CD14-positive monocyte (primary cell): ENCODE measurements around the gene PLPP7. TPM values are rescaled to one million over a fixed set of nuclear protein-coding genes. Genes with fewer than 3 reads are reported as not detected.
A peak's percentile ranks its signal among the peaks of the same experiment; 100 is the strongest.

Experiments
- DNase-seq, 3 donors: peaks; one replicate each; pipeline ENCODE4 v3.0.0-alpha.2; 2011 to 2022
- H2AFZ ChIP-seq: 2 replicates; pipeline ENCODE4 v1.6.0; 2012; ENCODE audit warnings: mild to moderate bottlenecking, low read depth, low read length, inconsistent platforms; ENCODE audit not compliant: insufficient read depth, poor library complexity, severe bottlenecking
- H3K27ac ChIP-seq, 2 donors: 1 replicate in 1 of 2; 2 replicates in 1 of 2; pipeline ENCODE4 v1.5.1; 2012 to 2013; ENCODE audit warnings: low read length in 2 of 2, control low read depth in 1 of 2, inconsistent platforms in 1 of 2, low read depth in 1 of 2, mild to moderate bottlenecking in 1 of 2
- H3K27me3 ChIP-seq, 2 donors: one replicate each; pipeline versions ENCODE4 v1.6.0 to v1.6.1; 2011 to 2013; ENCODE audit warnings: low read length in 2 of 2; ENCODE audit not compliant: control insufficient read depth in 2 of 2, insufficient read depth in 2 of 2
- H3K36me3 ChIP-seq, 2 donors: replicated peaks in 1 of 2; 1 replicate in 1 of 2; 2 replicates in 1 of 2; pipeline versions ENCODE4 v1.5.1 to v1.6.1; 2012 to 2013; ENCODE audit warnings: low read length in 2 of 2, control low read depth in 1 of 2, inconsistent platforms in 1 of 2, mild to moderate bottlenecking in 1 of 2; ENCODE audit not compliant: insufficient read depth in 2 of 2, control insufficient read depth in 1 of 2
- H3K4me1 ChIP-seq, 2 donors: 1 replicate in 1 of 2; 2 replicates in 1 of 2; pipeline versions ENCODE4 v1.5.1 to v1.6.1; 2012 to 2013; ENCODE audit warnings: low read length in 2 of 2, control low read depth in 1 of 2, inconsistent platforms in 1 of 2, mild to moderate bottlenecking in 1 of 2, moderate library complexity in 1 of 2; ENCODE audit not compliant: insufficient read depth in 2 of 2, control insufficient read depth in 1 of 2
- H3K4me2 ChIP-seq: replicated peaks from 2 replicates; pipeline ENCODE3; 2012; ENCODE audit warnings: low read length, moderate library complexity, mild to moderate bottlenecking; ENCODE audit not compliant: poor library complexity, severe bottlenecking; ENCODE audit errors: extremely low read depth
- H3K4me3 ChIP-seq, 3 experiments: fragments of 200-600 bp in 1 of 3; sonication (generic) in 1 of 3; replicated peaks in 1 of 3; 1 replicate in 2 of 3; 2 replicates in 1 of 3; pipeline ENCODE4 v1.5.1; 2011 to 2013; ENCODE audit warnings: low read length in 3 of 3, mild to moderate bottlenecking in 3 of 3, control low read depth in 2 of 3, low read depth in 2 of 3, inconsistent platforms in 1 of 3, moderate library complexity in 1 of 3
- H3K79me2 ChIP-seq: 2 replicates; pipeline ENCODE4 v1.6.0; 2012; ENCODE audit warnings: mild to moderate bottlenecking, control low read depth, inconsistent platforms, low read length, moderate library complexity; ENCODE audit not compliant: insufficient read depth
- H3K9ac ChIP-seq: 2 replicates; pipeline ENCODE4 v1.6.0; 2017; ENCODE audit warnings: low read length, mild to moderate bottlenecking; ENCODE audit not compliant: insufficient read depth, poor library complexity, severe bottlenecking
- H3K9me3 ChIP-seq, 2 donors: replicated peaks in 1 of 2; 1 replicate in 1 of 2; 2 replicates in 1 of 2; pipeline versions ENCODE4 v1.5.1 to v1.6.1; 2012 to 2013; ENCODE audit warnings: low read length in 2 of 2, control low read depth in 1 of 2; ENCODE audit not compliant: control insufficient read depth in 1 of 2, insufficient read depth in 1 of 2
- H4K20me1 ChIP-seq: 2 replicates; pipeline ENCODE4 v1.6.0; 2012; ENCODE audit warnings: mild to moderate bottlenecking, low read length, control low read depth, moderate library complexity; ENCODE audit not compliant: insufficient read depth
- H3K27ac Mint-ChIP-seq, 7 donors: one replicate each; pipeline ENCODE4 v1.8.0; 2020; ENCODE audit warnings: mild to moderate bottlenecking in 7 of 7, mixed read lengths in 7 of 7, moderate library complexity in 6 of 7, inconsistent platforms in 2 of 7
- H3K27me3 Mint-ChIP-seq, 3 donors: one replicate each; pipeline ENCODE4 v1.8.0; 2021 to 2022; ENCODE audit warnings: low read depth in 3 of 3, mild to moderate bottlenecking in 3 of 3, mixed read lengths in 3 of 3, moderate library complexity in 3 of 3, inconsistent platforms in 1 of 3
- H3K36me3 Mint-ChIP-seq, 2 donors: one replicate each; pipeline ENCODE4 v1.8.0; 2020; ENCODE audit warnings: mixed read lengths in 2 of 2, inconsistent platforms in 1 of 2, mild to moderate bottlenecking in 1 of 2
- H3K4me1 Mint-ChIP-seq: one replicate; pipeline ENCODE4 v1.8.0; 2020; ENCODE audit warnings: mild to moderate bottlenecking, mixed read lengths
- H3K4me3 Mint-ChIP-seq, 2 donors: one replicate each; pipeline ENCODE4 v1.8.0; 2020; ENCODE audit warnings: mild to moderate bottlenecking in 2 of 2, mixed read lengths in 2 of 2, moderate library complexity in 1 of 2
- H3K9me3 Mint-ChIP-seq, 7 donors: one replicate each; pipeline ENCODE4 v1.8.0; 2020 to 2022; ENCODE audit warnings: mixed read lengths in 7 of 7, mild to moderate bottlenecking in 6 of 7, moderate library complexity in 6 of 7, inconsistent platforms in 2 of 7
- CTCF ChIP-seq: fragments of 200-600 bp; IDR thresholded peaks from one replicate; pipeline ENCODE4 v1.8.0; 2022; ENCODE audit warnings: antibody characterized with exemption, mild to moderate bottlenecking
- WGBS: methylation state at CpG from one replicate; pipeline ENCODE4 v1.1.5; 2013; ENCODE audit warnings: missing lambda C conversion rate; ENCODE audit not compliant: insufficient coverage; 5-methylcytosine and 5-hydroxymethylcytosine counted together
- intact Hi-C, 2 donors: fragments of 100-400 bp; cut with micrococcal nuclease; formaldehyde crosslinking; loops; one replicate each; pipeline versions ENCODE4 v1.15.0 to v1.15.1; 2023
- polyA plus RNA-seq, 3 donors: library from polyadenylated mRNA; depleted of rRNA in 1 of 3; unstranded in 2 of 3; stranded (reverse) in 1 of 3; fragments of 300-500 nt in 2 of 3; fragments of >200 nt in 1 of 3; fragmentation: Illumina TruSeq in 2 of 3; gene quantifications; 1 replicate in 2 of 3; 2 replicates in 1 of 3; pipeline ENCODE4 v1.2.3, GENCODE V29; 2012 to 2021

The PLPP7 gene
- polyA plus RNA-seq, 3 donors: 1.1 to 3.1 (median 1.5) TPM

GRCh38 chr9:131277287-131277909, 12.1 kb upstream of the PLPP7 start:
- Histone ChIP-seq H3K4me1 (peaks cover 49 to 50% of the 10 kb centered on the region in 2 donors), H3K4me3 (peak overlapping the region; percentile 34 to 94 (median 93)), H3K27ac (peak overlapping the region in 1 of 2 donors; percentile 93), H3K36me3 (no peaks in the 10 kb centered on the region), H3K9ac (peak overlapping the region; percentile 86), H2AFZ (peak overlapping the region; percentile 69), H3K4me2 (peak overlapping the region; percentile 98), H3K79me2 (peaks cover 52% of the 10 kb centered on the region), H3K27me3 (peaks cover 5 to 19% of the 10 kb centered on the region in 2 donors), H4K20me1 (peaks cover 33% of the 10 kb centered on the region), H3K9me3 (peaks cover 0 to 7% of the 10 kb centered on the region in 2 donors)
- under 1% methylated on average over 76 of the region's 78 CpGs for WGBS
- no peak for TF ChIP-seq CTCF
- DNase-seq: no peak
- Mint-ChIP-seq H3K4me1 (peaks cover 51% of the 10 kb centered on the region), H3K27me3 (peaks cover 16 to 21% (median 20%) of the 10 kb centered on the region in 3 donors), H3K36me3 (peaks cover 5 to 11% of the 10 kb centered on the region in 2 donors), H3K9me3 (peaks cover 0 to 5% (median 2%) of the 10 kb centered on the region in 7 donors), H3K27ac (no peak overlapping the region), H3K4me3 (peak overlapping the region in 1 of 2 donors; percentile 59)
- intact Hi-C loops: loop anchor here (5.0 to 10.0 kb wide), 4 partner anchors 40 to 1077 kb away; partner anchors contain the start of genes PRRC2B (in 1 of the 2) and SETX (in 1 of the 2)

- Histone ChIP-seq H2AFZ (peak overlapping the region; percentile 82), H3K4me1 (peaks cover 43 to 50% of the 10 kb centered on the region in 2 donors)
- H3K27ac Mint-ChIP-seq: peak overlapping the region; percentile 77 to 93 (median 89)
Measured at GRCh38 chr9:131277910-131278701, 11.4 kb upstream of the PLPP7 start.

More at GRCh38 chr9:131277910-131278701, 11.4 kb upstream of the PLPP7 start:
- no peak for TF ChIP-seq CTCF
- H3K4me3 ChIP-seq: peak overlapping the region; percentile 38 to 94 (median 93)
- H4K20me1 ChIP-seq: peaks cover 28% of the 10 kb centered on the region
- Mint-ChIP-seq H3K27me3 (peaks cover 20 to 27% (median 26%) of the 10 kb centered on the region in 3 donors), H3K4me3 (peak overlapping the region; percentile 81 to 82), H3K9me3 (peaks cover 0 to 6% (median 2%) of the 10 kb centered on the region in 7 donors), H3K4me1 (peaks cover 49% of the 10 kb centered on the region), H3K36me3 (peaks cover 2 to 11% of the 10 kb centered on the region in 2 donors)
- intact Hi-C loops: loop anchor here (5.0 to 10.0 kb wide), 4 partner anchors 41 to 1077 kb away; partner anchors contain the start of genes PRRC2B (in 1 of the 2) and SETX (in 1 of the 2)
- 8% methylated on average over 42 of the region's 59 CpGs for WGBS
- H3K4me2 ChIP-seq: peak overlapping the region; percentile 98
- peaks cover 0 to 7% of the 10 kb centered on the region in 2 donors for H3K9me3 ChIP-seq
- H3K36me3 ChIP-seq: no peaks in the 10 kb centered on the region
- DNase-seq: peak; percentile 67 to 72 (median 71)
- H3K79me2 ChIP-seq: peaks cover 45% of the 10 kb centered on the region
- peak overlapping the region; percentile 76 to 93 for H3K27ac ChIP-seq
- peaks cover 7 to 26% of the 10 kb centered on the region in 2 donors for H3K27me3 ChIP-seq
- H3K9ac ChIP-seq: peak overlapping the region; percentile 86
